Glutamatergic neuron (in vitro differentiated cells): ENCODE measurements around the gene SLC35F3. TPM values are rescaled to one million over a fixed set of nuclear protein-coding genes. Genes with fewer than 3 reads are reported as not detected.

Experiments
- DNase-seq: peaks from one replicate; pipeline ENCODE4 v3.0.0; 2022
- H3K27ac Mint-ChIP-seq: one replicate; pipeline ENCODE4 v1.8.0; 2020; ENCODE audit warnings: mild to moderate bottlenecking, mixed read lengths, inconsistent platforms; ENCODE audit not compliant: unreplicated experiment
- H3K27me3 Mint-ChIP-seq: one replicate; pipeline ENCODE4 v1.8.0; 2020; ENCODE audit warnings: mild to moderate bottlenecking, moderate library complexity, mixed read lengths, inconsistent platforms; ENCODE audit not compliant: unreplicated experiment
- H3K36me3 Mint-ChIP-seq: one replicate; pipeline ENCODE4 v1.8.0; 2020; ENCODE audit warnings: mild to moderate bottlenecking, mixed read lengths, inconsistent platforms; ENCODE audit not compliant: unreplicated experiment
- H3K4me1 Mint-ChIP-seq: one replicate; pipeline ENCODE4 v1.8.0; 2020; ENCODE audit warnings: mild to moderate bottlenecking, low read depth, mixed read lengths, inconsistent platforms; ENCODE audit not compliant: unreplicated experiment
- H3K4me3 Mint-ChIP-seq: one replicate; pipeline ENCODE4 v1.8.0; 2020; ENCODE audit warnings: mild to moderate bottlenecking, mixed read lengths, inconsistent platforms; ENCODE audit not compliant: unreplicated experiment
- H3K9me3 Mint-ChIP-seq: one replicate; pipeline ENCODE4 v1.8.0; 2020; ENCODE audit warnings: mild to moderate bottlenecking, moderate library complexity, mixed read lengths, inconsistent platforms; ENCODE audit not compliant: unreplicated experiment
- CTCF ChIP-seq: fragments of 200-600 bp; sonication (generic); IDR thresholded peaks from one replicate; pipeline ENCODE4 v1.5.0; 2021; ENCODE audit not compliant: partially characterized antibody, unreplicated experiment
- total RNA-seq: library from RNA; stranded (reverse); fragmentation: NEBNext Ultra II Directional; extraction: Animal tissue kit (Norgen Biotek cat#: 25700); gene quantifications from one replicate; pipeline ENCODE4 v1.2.1, GENCODE V29; 2021; ENCODE audit not compliant: unreplicated experiment

SLC35F3 gene
- total RNA-seq, 1 donor from 2014 or later = 0.98 TPM

DNA sequence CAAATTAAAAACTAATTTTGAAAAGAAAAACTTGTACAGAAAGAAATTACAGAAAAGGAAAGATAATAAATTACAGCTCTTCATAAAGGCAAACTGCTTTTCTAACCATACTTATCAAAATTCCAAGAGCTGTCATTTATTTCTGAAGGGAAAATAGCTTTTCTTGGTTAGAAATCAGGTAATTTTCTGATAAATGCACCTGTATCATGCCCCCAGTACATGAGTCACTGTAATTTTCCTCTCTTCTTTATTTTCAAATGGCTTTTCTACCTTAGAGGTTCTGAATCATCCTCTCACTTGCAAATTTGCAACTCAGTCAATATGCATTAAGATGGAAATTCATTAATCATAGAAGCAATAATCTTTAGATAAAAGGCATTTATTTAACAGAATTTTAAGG, 100.1 kb downstream of the SLC35F3 start:
- no peak for TF ChIP-seq CTCF
- Mint-ChIP-seq H3K9me3 (no peaks in the 10 kb centered on the region), H3K36me3 (no peaks in the 10 kb centered on the region), H3K27ac (no peak overlapping the region), H3K27me3 (no peaks in the 10 kb centered on the region), H3K4me3 (no peak overlapping the region), H3K4me1 (peaks cover 2% of the 10 kb centered on the region)
- DNase-seq = no peak

DNA sequence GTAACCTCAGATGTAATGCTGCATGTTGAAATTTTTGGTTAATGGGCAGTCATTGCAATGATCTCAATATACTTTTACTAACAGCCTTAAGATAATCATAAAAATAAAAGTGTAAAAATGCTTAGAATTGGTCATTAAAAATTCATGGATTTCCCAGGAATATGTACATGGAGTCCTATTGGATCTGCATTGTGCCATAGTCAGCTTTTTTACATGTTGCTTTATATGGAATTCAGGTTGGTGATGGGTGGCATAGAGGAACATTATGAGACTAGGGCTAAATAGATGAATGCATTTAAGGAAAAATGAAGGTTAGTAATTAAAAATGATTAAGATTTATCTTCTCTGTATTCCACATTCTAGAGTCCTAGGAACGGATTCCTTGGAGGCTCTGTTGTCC, 103.2 kb downstream of the SLC35F3 start:
- H3K9me3 Mint-ChIP-seq = no peaks in the 10 kb centered on the region
- no peak for TF ChIP-seq CTCF
- no peaks in the 10 kb centered on the region for H3K27me3 Mint-ChIP-seq
- no peak overlapping the region for H3K27ac Mint-ChIP-seq
- DNase-seq = no peak
- no peaks in the 10 kb centered on the region for H3K36me3 Mint-ChIP-seq
- H3K4me1 Mint-ChIP-seq = no peaks in the 10 kb centered on the region
- H3K4me3 Mint-ChIP-seq = no peak overlapping the region

GRCh38 chr1:234008591-234008990, 104.1 kb downstream of the SLC35F3 start:
- TF ChIP-seq CTCF = no peak
- H3K4me1 Mint-ChIP-seq = no peaks in the 10 kb centered on the region
- H3K4me3 Mint-ChIP-seq = no peak overlapping the region
- H3K27ac Mint-ChIP-seq = no peak overlapping the region
- H3K9me3 Mint-ChIP-seq = no peaks in the 10 kb centered on the region
- H3K27me3 Mint-ChIP-seq = no peaks in the 10 kb centered on the region
- DNase-seq = no peak
- no peaks in the 10 kb centered on the region for H3K36me3 Mint-ChIP-seq

- no peaks in the 10 kb centered on the region for H3K4me1 Mint-ChIP-seq
- peaks cover 2% of the 10 kb centered on the region for H3K27me3 Mint-ChIP-seq
- no peak for TF ChIP-seq CTCF
- H3K9me3 Mint-ChIP-seq = no peaks in the 10 kb centered on the region
- H3K36me3 Mint-ChIP-seq = no peaks in the 10 kb centered on the region
- no peak overlapping the region for H3K27ac Mint-ChIP-seq
- no peak overlapping the region for H3K4me3 Mint-ChIP-seq
- no peak for DNase-seq
Measured at GRCh38 chr1:234009668-234010067, 105.2 kb downstream of the SLC35F3 start.

- peaks cover 2% of the 10 kb centered on the region for H3K27me3 Mint-ChIP-seq
- no peaks in the 10 kb centered on the region for H3K9me3 Mint-ChIP-seq
- TF ChIP-seq CTCF = no peak
- H3K4me1 Mint-ChIP-seq = no peaks in the 10 kb centered on the region
- no peak overlapping the region for H3K4me3 Mint-ChIP-seq
- no peak for DNase-seq
- no peak overlapping the region for H3K27ac Mint-ChIP-seq
- H3K36me3 Mint-ChIP-seq = no peaks in the 10 kb centered on the region
Measured at GRCh38 chr1:234014208-234014607, 109.7 kb downstream of the SLC35F3 start.
